IMR-90 (cell line): ENCODE measurements around the gene CADM4. TPM values are rescaled to one million over a fixed set of nuclear protein-coding genes. Genes with fewer than 3 reads are reported as not detected.

Source experiments
- ATAC-seq: fragments of 200-7000 bp; cut with Tn5 transposase; 2 replicates; pipeline ENCODE4 v1.9.1; 2020; ENCODE audit warnings: low read depth, mild to moderate bottlenecking, moderate library complexity
- Bru-seq: library from RNA; stranded (reverse); fragments of 400-500 nt; gene quantifications from one replicate; lab custom pipeline; 2021; lab: Mats Ljungman, UMichigan
- BruChase-seq, 2 experiments: library from RNA; stranded (reverse); fragments of 400-500 nt; gene quantifications; one replicate each; lab custom pipeline; 2021; lab: Mats Ljungman, UMichigan
- BruUV-seq: library from RNA; stranded (reverse); fragments of 400-500 nt; replicated peaks from 2 replicates; lab custom pipeline; 2021; lab: Mats Ljungman, UMichigan
- CTCF ChIA-PET: fragments of 300-600 bp; formaldehyde crosslinking; extraction: SDS; loops from one replicate; lab custom pipeline; 2021; ENCODE audit warnings: antibody characterized with exemption; lab: Yijun Ruan, JAX
- POLR2A ChIA-PET: fragments of 300-600 bp; sonication (Branson Sonifier 250); formaldehyde crosslinking; loops from one replicate; lab custom pipeline; 2022; ENCODE audit warnings: antibody characterized with exemption; ENCODE audit not compliant: unreplicated experiment; lab: Charles Lee
- DNase-seq: peaks from one replicate; pipeline ENCODE4 v3.0.0; 2013
- H2AFZ ChIP-seq: replicated peaks from 2 replicates; pipeline ENCODE3; 2013; ENCODE audit warnings: low read length, mild to moderate bottlenecking; ENCODE audit not compliant: poor library complexity
- H2AK5ac ChIP-seq: 2 replicates; pipeline ENCODE4 v1.6.1; 2013; ENCODE audit warnings: low read depth, low read length, inconsistent platforms
- H2AK9ac ChIP-seq: replicated peaks from 2 replicates; pipeline ENCODE3; 2013; ENCODE audit warnings: mild to moderate bottlenecking, low read depth, low read length, moderate library complexity; ENCODE audit not compliant: poor library complexity
- H2BK120ac ChIP-seq: 2 replicates; pipeline ENCODE4 v1.6.1; 2013; ENCODE audit warnings: low read depth, low read length, inconsistent platforms
- H2BK15ac ChIP-seq: 3 replicates; pipeline ENCODE4 v1.6.1; 2013; ENCODE audit warnings: low read depth, low read length, inconsistent platforms
- H2BK20ac ChIP-seq: 2 replicates; pipeline ENCODE4 v1.6.1; 2013; ENCODE audit warnings: low read depth, mild to moderate bottlenecking, inconsistent platforms, low read length, moderate library complexity
- H2BK5ac ChIP-seq: 2 replicates; pipeline ENCODE4 v1.6.1; 2013; ENCODE audit warnings: mild to moderate bottlenecking, low read depth, low read length, inconsistent platforms; ENCODE audit not compliant: poor library complexity, severe bottlenecking
- H3K14ac ChIP-seq: replicated peaks from 2 replicates; pipeline ENCODE4 v1.6.1; 2013; ENCODE audit warnings: low read depth, low read length, inconsistent platforms
- H3K18ac ChIP-seq: 2 replicates; pipeline ENCODE4 v1.6.1; 2013; ENCODE audit warnings: low read depth, low read length, control low read depth
- H3K23ac ChIP-seq: 2 replicates; pipeline ENCODE4 v1.6.1; 2013; ENCODE audit warnings: low read depth, low read length, inconsistent platforms
- H3K27ac ChIP-seq: 2 replicates; pipeline ENCODE4 v1.5.1; 2013; ENCODE audit warnings: mild to moderate bottlenecking, control low read depth, low read length; ENCODE audit not compliant: insufficient read depth
- H3K27me3 ChIP-seq: 2 replicates; pipeline ENCODE4 v1.6.1; 2013; ENCODE audit warnings: low read length; ENCODE audit not compliant: control insufficient read depth, insufficient read depth
- H3K36me3 ChIP-seq: 2 replicates; pipeline ENCODE4 v1.6.1; 2013; ENCODE audit warnings: low read length, mixed read lengths; ENCODE audit not compliant: control insufficient read depth, insufficient read depth
- H3K4ac ChIP-seq: 2 replicates; pipeline ENCODE4 v1.6.1; 2013; ENCODE audit warnings: low read depth, low read length, inconsistent platforms
- H3K4me1 ChIP-seq: 2 replicates; pipeline ENCODE4 v1.6.1; 2013; ENCODE audit warnings: low read length, mixed read lengths; ENCODE audit not compliant: control insufficient read depth, insufficient read depth
- H3K4me2 ChIP-seq: 2 replicates; pipeline ENCODE4 v1.6.1; 2013; ENCODE audit warnings: low read depth, mild to moderate bottlenecking, control low read depth, low read length, moderate library complexity
- H3K4me3 ChIP-seq: 2 replicates; pipeline ENCODE4 v1.5.1; 2013; ENCODE audit warnings: low read depth, mild to moderate bottlenecking, control low read depth, low read length, moderate library complexity; ENCODE audit not compliant: insufficient read depth
- H3K56ac ChIP-seq: 2 replicates; pipeline ENCODE4 v1.6.1; 2013; ENCODE audit warnings: low read length, inconsistent platforms; ENCODE audit not compliant: insufficient read depth; ENCODE audit errors: extremely low read depth
- H3K79me1 ChIP-seq, 2 experiments: 2 replicates each; pipeline ENCODE4 v1.6.1; 2013; ENCODE audit warnings: low read length in 2 of 2, inconsistent platforms in 1 of 2, low read depth in 1 of 2
- H3K9ac ChIP-seq: 2 replicates; pipeline ENCODE4 v1.6.1; 2013; ENCODE audit warnings: low read depth, low read length, control low read depth
- H3K9me1 ChIP-seq: 2 replicates; pipeline ENCODE4 v1.6.1; 2013; ENCODE audit warnings: low read length, inconsistent platforms; ENCODE audit not compliant: insufficient read depth
- H3K9me3 ChIP-seq: 2 replicates; pipeline ENCODE4 v1.6.1; 2013; ENCODE audit warnings: low read length; ENCODE audit not compliant: control insufficient read depth, insufficient read depth
- H4K20me1 ChIP-seq: 2 replicates; pipeline ENCODE4 v1.6.1; 2013; ENCODE audit warnings: low read length, inconsistent platforms; ENCODE audit not compliant: insufficient read depth
- H4K5ac ChIP-seq: 2 replicates; pipeline ENCODE4 v1.6.1; 2013; ENCODE audit warnings: mild to moderate bottlenecking, low read depth, low read length, control low read depth
- H4K8ac ChIP-seq, 2 experiments: 2 replicates each; pipeline ENCODE4 v1.6.1; 2013; ENCODE audit warnings: low read depth in 2 of 2, low read length in 2 of 2, control low read depth in 1 of 2, inconsistent platforms in 1 of 2
- H4K91ac ChIP-seq: 2 replicates; pipeline ENCODE4 v1.6.1; 2013; ENCODE audit warnings: low read depth, low read length, inconsistent platforms; ENCODE audit not compliant: insufficient read depth
- BHLHE40 ChIP-seq: fragments of 150-350 bp; IDR thresholded peaks from 2 replicates; pipeline ENCODE4 v1.6.1; 2016; ENCODE audit warnings: mild to moderate bottlenecking, low read depth, low read length
- CEBPB ChIP-seq: IDR thresholded peaks from 2 replicates; pipeline ENCODE4 v1.6.1; 2012; ENCODE audit warnings: low read depth, low read length, improper control_type of control experiment
- CHD1 ChIP-seq: IDR thresholded peaks from 2 replicates; pipeline ENCODE4 v1.6.1; 2012; ENCODE audit warnings: low read depth, low read length, improper control_type of control experiment
- MAFK ChIP-seq: IDR thresholded peaks from 2 replicates; pipeline ENCODE4 v1.6.1; 2012; ENCODE audit warnings: low read depth, low read length, improper control_type of control experiment
- MXI1 ChIP-seq: IDR thresholded peaks from 2 replicates; pipeline ENCODE4 v1.6.1; 2012; ENCODE audit warnings: low read depth, mild to moderate bottlenecking, low read length, moderate library complexity, borderline replicate concordance
- RAD21 ChIP-seq: IDR thresholded peaks from 2 replicates; pipeline ENCODE4 v1.6.1; 2012; ENCODE audit warnings: low read length, improper control_type of control experiment
- RCOR1 ChIP-seq: IDR thresholded peaks from 2 replicates; pipeline ENCODE4 v1.6.1; 2012; ENCODE audit warnings: mild to moderate bottlenecking, low read length, improper control_type of control experiment; ENCODE audit not compliant: insufficient replicate concordance
- RFX5 ChIP-seq: IDR thresholded peaks from 2 replicates; pipeline ENCODE4 v1.8.0; 2012; ENCODE audit warnings: low read depth, mild to moderate bottlenecking, low read length, moderate library complexity
- SMC3 ChIP-seq: fragments of 150-350 bp; IDR thresholded peaks from 2 replicates; pipeline ENCODE4 v1.6.1; 2016; ENCODE audit warnings: low read depth, mild to moderate bottlenecking, antibody characterized with exemption, low read length, moderate library complexity
- WGBS, 2 experiments: methylation state at CpG; one replicate each; pipeline versions ENCODE4 v1.1.5 to v1.1.7; 2013; ENCODE audit warnings: missing lambda C conversion rate in 2 of 2; ENCODE audit not compliant: insufficient read length in 1 of 2; ENCODE audit errors: extremely low coverage in 2 of 2; 5-methylcytosine and 5-hydroxymethylcytosine counted together
- dilution Hi-C: fragments of 300-500 bp; cut with HindIII; formaldehyde crosslinking; loops from one replicate; pipeline ENCODE4 v1.14.3; 2018; ENCODE audit warnings: low sequenced_read_pairs; ENCODE audit not compliant: unreplicated experiment
- in situ Hi-C: fragments of 300-500 bp; cut with MboI; formaldehyde crosslinking; loops from 3 replicates; pipeline ENCODE4 v1.14.3; 2019; ENCODE audit warnings: low sequenced_read_pairs, inconsistent platforms, mixed read lengths
- intact Hi-C: fragments of 100-400 bp; cut with micrococcal nuclease; formaldehyde crosslinking; loops from 2 replicates; pipeline ENCODE4 v1.10.0; 2022
- long read RNA-seq: library from polyadenylated mRNA; unstranded; transcript quantifications from one replicate; pipeline ENCODE4 v2.0.0, GENCODE V29; 2021; ENCODE audit not compliant: unreplicated experiment
- polyA plus RNA-seq, 3 experiments: library from polyadenylated mRNA; depleted of rRNA; stranded (reverse); fragments of >200 nt; gene quantifications; 2 replicates each; pipeline ENCODE4 v1.2.3, GENCODE V29; 2012; ENCODE audit warnings: low replicate concordance in 1 of 3
- total RNA-seq: library from RNA; depleted of rRNA; stranded (reverse); fragments of >200 nt; gene quantifications from 2 replicates; pipeline ENCODE4 v1.2.3, GENCODE V29; 2012; rRNA removed
- TF ChIP-seq, protein P1 (sequence below): conservative IDR thresholded peaks from 2 replicates; pipeline ENCODE4 v1.5.1; 2012; ENCODE audit warnings: mild to moderate bottlenecking, low read depth, low read length, improper control_type of control experiment
- TF ChIP-seq, protein P2 (sequence below): fragments of 150-350 bp; IDR thresholded peaks from 2 replicates; pipeline ENCODE4 v1.6.1; 2016; ENCODE audit warnings: low read depth, mild to moderate bottlenecking, low read length, moderate library complexity, borderline replicate concordance

Gene CADM4, protein sequence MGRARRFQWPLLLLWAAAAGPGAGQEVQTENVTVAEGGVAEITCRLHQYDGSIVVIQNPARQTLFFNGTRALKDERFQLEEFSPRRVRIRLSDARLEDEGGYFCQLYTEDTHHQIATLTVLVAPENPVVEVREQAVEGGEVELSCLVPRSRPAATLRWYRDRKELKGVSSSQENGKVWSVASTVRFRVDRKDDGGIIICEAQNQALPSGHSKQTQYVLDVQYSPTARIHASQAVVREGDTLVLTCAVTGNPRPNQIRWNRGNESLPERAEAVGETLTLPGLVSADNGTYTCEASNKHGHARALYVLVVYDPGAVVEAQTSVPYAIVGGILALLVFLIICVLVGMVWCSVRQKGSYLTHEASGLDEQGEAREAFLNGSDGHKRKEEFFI
- total RNA-seq (1.7 and 2.0 TPM in 2 replicates), polyA plus RNA-seq (2012; rRNA removed) (4.0 and 4.9 TPM in 2 replicates), Bru-seq, nascent RNA (percentile 25 among the genes with signal in this experiment), BruChase-seq, experiment 1, labeled RNA remaining after a 6-hour chase (percentile 21 among the genes with signal in this experiment), BruChase-seq, experiment 2, labeled RNA remaining after a 2-hour chase (percentile 27 among the genes with signal in this experiment)
- polyA plus RNA-seq (2012; cell fraction: cytosol; rRNA removed) = 4.3 and 7.1 TPM in 2 replicates
- 2.1 and 2.2 TPM in 2 replicates for polyA plus RNA-seq (2012; cell fraction: nucleus; rRNA removed; ENCODE audit: low replicate concordance)
- long read RNA-seq, partial matches to known transcripts = 0 of 3 reads
- long read RNA-seq, other reads (novel, unspliced or antisense) = 3 of 3 reads

DNA sequence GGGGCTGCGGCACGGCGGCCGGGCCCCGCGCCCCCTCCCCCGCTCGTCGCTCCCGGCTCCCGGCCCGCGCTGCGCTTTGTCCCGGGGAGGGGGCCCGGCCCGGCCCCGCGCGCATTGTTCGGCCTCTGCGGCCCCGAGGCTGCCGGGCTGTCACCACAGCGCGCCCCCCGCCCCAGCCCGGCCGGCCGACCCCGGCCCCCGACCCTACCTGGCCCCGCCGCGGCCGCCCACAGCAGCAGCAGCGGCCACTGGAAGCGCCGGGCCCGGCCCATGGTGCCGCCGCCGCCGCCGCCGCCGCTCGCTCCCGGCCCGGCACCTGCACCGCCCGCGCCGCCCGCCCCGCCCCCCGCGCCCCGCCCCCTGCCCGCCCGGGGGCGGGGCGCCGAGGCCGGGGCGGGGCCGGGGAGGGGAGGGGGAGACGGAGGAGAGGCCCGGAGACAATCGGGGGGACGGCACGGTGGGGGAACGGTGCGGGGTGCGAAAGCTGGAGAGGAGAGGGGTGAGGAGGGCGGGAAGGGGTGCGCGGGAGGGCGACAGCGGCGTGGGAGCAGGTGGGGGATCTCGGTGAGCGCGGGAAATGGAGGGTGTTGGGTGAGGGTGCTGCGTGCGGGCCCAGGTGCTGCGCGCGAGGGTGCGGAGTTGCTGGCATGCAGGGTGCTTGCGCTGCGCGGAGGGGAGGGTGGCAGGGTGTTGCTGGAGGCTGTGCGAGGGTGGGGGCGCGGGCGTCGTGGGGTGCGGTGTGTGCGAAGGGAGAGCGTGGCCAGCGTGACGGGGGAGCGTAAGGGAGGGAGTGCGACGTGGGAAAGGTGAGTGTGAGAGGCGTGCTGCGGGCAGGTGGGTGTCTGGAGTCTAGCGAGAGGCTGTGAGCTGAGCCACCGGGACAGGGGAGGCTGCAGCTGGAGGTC, at the start of gene CADM4:
Gene CADM4 (minus strand): TSS at position 332 of the 905 bp plus-strand sequence. CDS start 60 bp downstream, at position 272.
- H3K9ac ChIP-seq = peak within 1 kb of the TSS; percentile 12; the same call in 1 of the 2 replicates
- H3K56ac ChIP-seq = no peak within 1 kb of the TSS
- ATAC-seq (peak; percentile 85), DNase-seq (no peak)
- no peak within 1 kb of the TSS for H4K5ac ChIP-seq
- ChIA-PET CTCF (no interaction called here), POLR2A (no interaction called here)
- peak within 1 kb of the TSS; percentile 57 for H3K23ac ChIP-seq
- H2AK5ac ChIP-seq = 0 out of 2 replicates have a peak within 1 kb of the TSS, but pooled peaks have one; percentile 17
- no peak within 1 kb of the TSS for H4K8ac ChIP-seq
- H4K91ac ChIP-seq = no peak within 1 kb of the TSS
- no peak within 1 kb of the TSS for H2BK120ac ChIP-seq
- peaks cover 9% of the 10 kb centered on the region for H3K4me1 ChIP-seq
- H4K20me1 ChIP-seq = no peaks in the 10 kb centered on the region
- H3K4ac ChIP-seq = no peak within 1 kb of the TSS
- no peak within 1 kb of the TSS for H2BK5ac ChIP-seq
- in situ Hi-C loops = no loop called here
- peak within 1 kb of the TSS; percentile 92 for H2AFZ ChIP-seq
- dilution Hi-C loops = no loop called here
- no peaks in the 10 kb centered on the region for H3K36me3 ChIP-seq
- H3K9me3 ChIP-seq = no peaks in the 10 kb centered on the region
- no TSS peak for BruUV-seq
- intact Hi-C loops = no loop called here
- no peak within 1 kb of the TSS for H2BK20ac ChIP-seq
- peak within 1 kb of the TSS; percentile 96 for H3K4me2 ChIP-seq
- WGBS, 2 experiments = 2% methylated on average over 21 of the region's 110 CpGs; no CpG with 5 or more reads in 1 of the 2 experiments
- H3K27ac ChIP-seq = no peak within 1 kb of the TSS
- peak within 1 kb of the TSS; percentile 64 for H3K4me3 ChIP-seq
- H3K79me1 ChIP-seq = no peaks in the 10 kb centered on the region
- no peak within 1 kb of the TSS for H3K14ac ChIP-seq
- H3K18ac ChIP-seq = no peak within 1 kb of the TSS
- peak within 1 kb of the TSS; percentile 83 for H2AK9ac ChIP-seq
- peaks cover 33% of the 10 kb centered on the region for H3K27me3 ChIP-seq
- H3K9me1 ChIP-seq = no peaks in the 10 kb centered on the region
- H2BK15ac ChIP-seq = no peak within 1 kb of the TSS
- TF ChIP-seq BHLHE40 = no peak
- TF ChIP-seq MXI1 = no peak
- TF ChIP-seq, protein P1, sequence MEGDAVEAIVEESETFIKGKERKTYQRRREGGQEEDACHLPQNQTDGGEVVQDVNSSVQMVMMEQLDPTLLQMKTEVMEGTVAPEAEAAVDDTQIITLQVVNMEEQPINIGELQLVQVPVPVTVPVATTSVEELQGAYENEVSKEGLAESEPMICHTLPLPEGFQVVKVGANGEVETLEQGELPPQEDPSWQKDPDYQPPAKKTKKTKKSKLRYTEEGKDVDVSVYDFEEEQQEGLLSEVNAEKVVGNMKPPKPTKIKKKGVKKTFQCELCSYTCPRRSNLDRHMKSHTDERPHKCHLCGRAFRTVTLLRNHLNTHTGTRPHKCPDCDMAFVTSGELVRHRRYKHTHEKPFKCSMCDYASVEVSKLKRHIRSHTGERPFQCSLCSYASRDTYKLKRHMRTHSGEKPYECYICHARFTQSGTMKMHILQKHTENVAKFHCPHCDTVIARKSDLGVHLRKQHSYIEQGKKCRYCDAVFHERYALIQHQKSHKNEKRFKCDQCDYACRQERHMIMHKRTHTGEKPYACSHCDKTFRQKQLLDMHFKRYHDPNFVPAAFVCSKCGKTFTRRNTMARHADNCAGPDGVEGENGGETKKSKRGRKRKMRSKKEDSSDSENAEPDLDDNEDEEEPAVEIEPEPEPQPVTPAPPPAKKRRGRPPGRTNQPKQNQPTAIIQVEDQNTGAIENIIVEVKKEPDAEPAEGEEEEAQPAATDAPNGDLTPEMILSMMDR = no peak
- TF ChIP-seq, protein P2, sequence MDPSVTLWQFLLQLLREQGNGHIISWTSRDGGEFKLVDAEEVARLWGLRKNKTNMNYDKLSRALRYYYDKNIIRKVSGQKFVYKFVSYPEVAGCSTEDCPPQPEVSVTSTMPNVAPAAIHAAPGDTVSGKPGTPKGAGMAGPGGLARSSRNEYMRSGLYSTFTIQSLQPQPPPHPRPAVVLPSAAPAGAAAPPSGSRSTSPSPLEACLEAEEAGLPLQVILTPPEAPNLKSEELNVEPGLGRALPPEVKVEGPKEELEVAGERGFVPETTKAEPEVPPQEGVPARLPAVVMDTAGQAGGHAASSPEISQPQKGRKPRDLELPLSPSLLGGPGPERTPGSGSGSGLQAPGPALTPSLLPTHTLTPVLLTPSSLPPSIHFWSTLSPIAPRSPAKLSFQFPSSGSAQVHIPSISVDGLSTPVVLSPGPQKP = no peak
- no peak for TF ChIP-seq CEBPB
- TF ChIP-seq RCOR1 = no peak
- TF ChIP-seq RFX5 = no peak
- TF ChIP-seq CHD1 = no peak
- no peak for TF ChIP-seq MAFK
- TF ChIP-seq SMC3 = no peak
- TF ChIP-seq RAD21 = no peak
